Stimulated activated CD4-positive, alpha-beta T cell treated with anti-CD3 and anti-CD28 coated beads, Interleukin-2, amount 100 ng/mL, for 4 hours (primary cell): Measurements from ENCODE around the gene ANKS1B.
"Not testable (repeated sequence)": the region's sequence is repeated elsewhere in the genome, so short reads cannot be mapped to it uniquely, and the experiment has no call there.

Source experiments
- DNase-seq: peaks from one replicate; pipeline ENCODE4 v3.0.0-alpha.2; 2020; ENCODE audit warnings: low read depth

ANKS1B gene

DNA sequence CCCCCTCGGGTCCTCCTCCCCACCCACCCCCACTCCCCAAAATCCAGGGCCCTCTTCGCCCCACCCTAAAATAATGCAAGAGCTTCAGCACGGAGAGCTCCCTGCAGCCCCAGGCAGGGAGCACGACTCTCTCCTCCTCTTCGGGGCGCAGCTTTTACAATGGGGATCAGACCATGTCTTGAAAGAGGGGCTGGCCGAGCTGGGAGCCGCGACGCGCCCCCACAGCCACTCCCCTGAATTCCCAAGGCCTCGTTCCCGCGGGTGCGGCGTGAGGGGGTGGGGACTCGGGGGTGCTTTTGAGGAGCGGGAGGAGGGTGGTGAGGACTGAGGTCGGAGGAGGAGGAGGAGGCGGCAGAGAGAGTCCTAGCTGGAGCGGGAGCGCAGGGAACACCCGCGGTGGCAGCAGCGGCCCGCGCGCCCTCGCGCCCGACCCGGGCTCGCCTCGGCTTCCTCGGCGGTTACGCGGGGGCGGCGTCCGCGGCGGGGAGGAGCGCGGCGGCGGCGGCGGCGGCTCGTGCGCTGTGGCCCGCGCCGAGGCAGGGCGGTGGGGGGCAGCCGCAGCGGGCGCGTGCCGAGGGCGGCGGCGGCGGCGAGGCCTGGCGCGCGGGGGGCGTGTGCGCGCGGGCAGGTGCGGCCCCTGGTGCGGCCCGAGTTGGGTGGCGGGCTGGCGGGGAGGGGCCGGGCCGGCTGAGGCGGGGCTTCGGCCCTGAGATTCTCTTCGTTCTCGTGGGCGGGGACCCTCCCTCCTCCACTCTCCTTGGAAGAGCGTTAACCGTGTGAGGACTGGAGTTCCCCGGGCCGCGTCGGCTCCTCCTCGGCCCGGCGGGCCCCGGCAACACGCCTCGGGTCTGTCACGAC lies at the start of gene ANKS1B:
ANKS1B (minus strand) TSS at position 666 of the 858 bp plus-strand sequence. CDS start 699 bp downstream, outside the sequence.
- no peak for DNase-seq

DNA sequence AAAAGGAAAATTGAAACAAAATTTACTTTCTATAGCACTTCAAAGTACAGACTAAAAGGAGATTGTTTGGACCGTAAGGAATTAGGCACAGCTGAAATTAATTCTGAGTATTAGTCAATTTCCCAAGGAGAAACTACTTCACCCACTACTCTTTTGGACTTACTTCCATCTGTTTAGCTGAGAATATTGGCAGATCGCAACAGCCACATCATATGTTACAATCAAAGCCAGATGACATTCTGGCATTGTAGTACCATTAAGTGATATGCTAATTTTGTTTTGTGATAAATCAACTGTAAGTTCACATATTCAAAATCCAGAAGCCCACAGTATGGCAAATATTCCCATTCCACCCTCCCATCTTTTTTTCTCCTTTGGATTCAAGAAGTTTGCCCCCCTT lies 47.1 kb upstream of the ANKS1B start:
- DNase-seq, result no peak

DNA sequence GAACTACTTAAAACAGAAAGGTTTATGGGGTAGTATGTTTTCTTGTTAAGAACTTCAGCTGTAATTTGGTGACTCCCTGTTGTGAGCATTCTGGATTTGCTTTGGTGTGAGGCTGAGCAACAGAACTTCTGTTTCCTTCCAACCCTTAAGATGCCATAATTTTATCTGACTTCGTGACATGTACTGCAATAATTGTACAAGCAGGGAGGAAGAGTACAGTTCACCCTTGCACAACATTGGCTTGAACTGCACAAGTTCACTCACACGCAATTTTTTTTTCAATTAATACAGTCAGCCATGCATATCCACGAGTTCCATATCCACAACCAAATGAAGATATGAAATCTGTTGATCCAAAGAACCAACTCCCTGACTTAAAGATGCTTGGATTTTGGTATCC lies 42.9 kb upstream of the ANKS1B start:
- no peak for DNase-seq

DNA sequence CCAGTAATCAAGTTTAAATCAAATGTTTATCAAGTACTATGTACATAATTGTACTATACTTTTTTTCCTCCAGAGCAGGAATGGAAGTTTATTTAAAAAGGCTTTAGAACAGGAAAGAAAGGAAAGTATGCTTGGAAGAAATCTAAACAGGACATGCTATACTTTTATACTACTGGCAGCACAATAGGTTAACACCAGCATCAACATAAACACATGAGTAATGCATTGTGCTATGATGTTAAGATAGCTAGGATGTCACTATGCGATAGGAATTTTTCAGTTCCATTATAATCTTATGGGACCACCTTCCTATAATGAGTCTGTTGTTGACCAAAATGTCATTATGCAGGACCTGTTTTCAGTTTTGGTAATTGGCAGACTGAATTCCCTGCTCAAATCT lies 41.5 kb upstream of the ANKS1B start:
- no peak for DNase-seq

- no peak for DNase-seq
Measured at GRCh38 chr12:100024974-100025555, 40.3 kb upstream of the ANKS1B start.

DNA sequence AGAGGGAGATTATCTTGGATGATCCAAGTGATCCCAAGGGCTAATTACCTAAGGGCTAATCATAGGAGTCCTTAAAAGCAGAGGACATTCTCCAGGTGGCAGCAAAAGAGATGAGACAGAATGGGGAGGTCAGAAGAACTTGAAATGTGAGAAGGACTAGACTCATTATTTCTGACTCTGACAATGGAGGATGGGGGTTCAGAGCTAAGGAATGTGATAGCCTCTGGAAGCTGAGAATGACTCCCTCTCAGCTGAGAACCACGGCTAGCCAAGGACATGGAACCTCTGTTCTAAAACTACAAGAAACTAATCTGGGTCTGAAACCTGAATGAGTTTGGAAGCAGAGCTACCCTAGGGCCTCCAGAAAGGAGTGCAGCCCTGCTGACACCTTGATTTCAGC lies 35.6 kb upstream of the ANKS1B start:
- DNase-seq, result no peak

- DNase-seq, result no peak
Measured at GRCh38 chr12:100017056-100017455, 32.3 kb upstream of the ANKS1B start.

DNA sequence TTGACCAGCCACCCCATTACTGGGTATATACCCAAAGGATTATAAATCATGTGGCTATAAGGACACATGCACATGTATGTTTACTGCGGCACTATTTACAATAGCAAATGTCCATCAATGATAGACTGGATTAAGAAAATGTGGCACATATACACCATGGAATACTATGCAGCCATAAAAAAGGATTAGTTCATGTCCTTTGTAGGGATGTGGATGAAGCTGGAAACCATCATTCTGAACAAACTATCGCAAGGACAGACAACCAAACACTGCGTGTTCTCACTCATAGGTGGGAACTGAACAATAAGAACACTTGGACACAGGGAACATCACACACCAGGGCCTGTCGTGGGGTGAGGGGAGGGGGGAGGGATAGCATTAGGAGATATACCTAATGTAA lies 31.6 kb upstream of the ANKS1B start:
- DNase-seq, result not testable (repeated sequence)

GRCh38 chr12:100005846-100006245 lies 21.1 kb upstream of the ANKS1B start:
- not testable (repeated sequence) for DNase-seq

- no peak for DNase-seq
Measured at GRCh38 chr12:99997806-99998205, 13.1 kb upstream of the ANKS1B start.

- DNase-seq, result no peak
Measured at GRCh38 chr12:99996095-99996494, 11.4 kb upstream of the ANKS1B start.

DNA sequence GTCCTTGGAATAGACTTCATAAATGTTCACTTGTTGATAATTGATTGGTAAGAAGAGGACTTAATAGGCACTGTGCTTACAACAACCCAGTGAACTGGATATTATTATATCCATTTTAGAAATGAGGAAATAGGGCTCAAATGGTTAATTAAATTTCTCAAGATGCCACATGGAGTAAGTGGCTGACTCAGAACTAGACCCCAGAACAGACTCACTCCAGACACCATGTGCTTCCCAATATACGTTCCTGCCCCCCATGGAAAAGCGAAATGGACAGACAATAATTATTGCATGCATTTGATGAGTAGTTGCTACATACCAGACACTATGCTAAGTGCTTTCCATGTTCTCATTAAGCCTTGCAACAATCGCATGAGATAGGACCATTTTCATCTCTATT lies 895 bp upstream of the ANKS1B start:
- DNase-seq, result no peak

GRCh38 chr12:99985129-99985570 lies 414 bp upstream of the ANKS1B start:
- DNase-seq, result no peak

- DNase-seq, result no peak
Measured at GRCh38 chr12:99983456-99984258, 1.1 kb downstream of the ANKS1B start.

DNA sequence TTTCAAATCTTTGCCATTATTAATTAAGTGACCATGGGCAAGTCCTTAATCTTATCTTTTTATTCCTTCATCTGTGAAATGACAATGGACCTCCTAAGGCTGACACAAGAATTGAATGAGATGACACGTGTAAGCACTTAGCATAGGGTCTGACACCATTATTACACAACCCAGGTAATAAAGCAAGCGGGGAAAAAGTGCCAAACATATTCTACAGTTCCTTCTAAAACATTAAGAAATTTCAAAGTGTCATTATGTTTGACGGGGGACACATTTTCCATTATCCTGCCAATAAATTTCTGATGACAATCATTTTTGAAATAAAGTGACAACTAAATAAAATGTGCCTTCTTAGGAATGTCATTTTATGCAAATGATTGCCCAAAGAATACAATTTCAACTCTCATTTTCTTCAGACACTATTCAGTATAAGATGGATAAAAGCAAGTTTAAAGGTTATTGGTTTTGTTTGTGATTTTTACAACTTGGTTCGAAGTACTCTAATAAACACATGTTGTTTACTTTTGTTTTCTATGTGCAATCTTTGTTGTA lies 3.0 kb downstream of the ANKS1B start:
- DNase-seq, result no peak

DNA sequence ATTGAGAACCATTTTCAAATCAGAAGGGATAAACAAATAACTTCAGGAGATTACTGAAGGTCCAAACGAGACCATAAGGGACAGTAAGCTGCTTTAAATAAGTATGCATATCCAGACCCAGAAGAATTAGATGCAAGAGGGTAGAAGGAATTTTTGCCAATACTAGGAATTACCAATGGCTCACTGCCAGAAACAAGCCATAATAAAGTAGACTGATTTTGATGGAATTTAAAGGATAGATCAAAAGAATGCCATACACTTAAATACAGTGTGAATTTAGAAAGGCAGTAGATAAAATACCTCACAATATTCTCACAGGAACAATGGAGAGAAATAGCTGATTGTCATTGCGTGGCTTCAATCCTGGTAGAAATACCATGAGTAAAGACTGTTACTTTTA lies 5.3 kb downstream of the ANKS1B start:
- no peak for DNase-seq

DNA sequence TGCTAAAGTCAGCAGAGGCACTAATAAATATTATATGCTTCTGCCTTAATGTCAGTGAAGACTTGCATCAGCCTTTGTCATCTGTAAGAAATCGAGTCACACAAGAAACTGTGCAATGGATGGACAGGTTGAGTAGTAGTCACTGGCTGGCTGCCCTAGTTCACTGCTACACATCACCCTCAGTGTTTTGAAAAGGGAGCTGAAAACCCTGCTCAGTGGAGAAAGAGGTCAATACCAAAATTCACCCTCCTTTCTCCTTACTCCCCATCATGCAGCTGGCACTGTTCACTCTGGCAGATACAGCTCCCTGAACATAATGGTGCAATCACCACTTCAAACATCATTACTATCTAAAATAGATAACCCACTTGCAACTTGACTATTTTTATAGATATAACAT lies 6.6 kb downstream of the ANKS1B start:
- no peak for DNase-seq

- DNase-seq, result no peak
Measured at GRCh38 chr12:99977550-99977949, 7.2 kb downstream of the ANKS1B start.

DNA sequence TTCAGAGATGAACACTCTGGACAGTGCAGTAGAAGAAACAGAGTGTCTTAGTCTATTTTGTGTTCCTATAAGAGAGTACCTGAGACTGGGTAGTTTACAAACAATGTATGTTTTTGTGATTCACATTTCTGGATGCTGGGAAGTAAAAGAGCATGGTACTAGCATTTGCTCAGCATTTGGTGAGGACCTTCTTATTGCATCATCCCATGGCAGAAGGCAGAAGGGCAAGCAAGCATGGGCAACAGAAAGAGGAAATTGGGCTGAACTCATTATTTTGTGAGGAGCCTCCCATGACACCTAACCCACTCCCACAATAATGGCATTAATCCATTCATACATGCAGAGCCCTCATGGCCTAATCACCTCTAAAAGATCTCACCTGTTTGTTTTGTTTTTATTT lies 8.0 kb downstream of the ANKS1B start:
- DNase-seq, result no peak

DNA sequence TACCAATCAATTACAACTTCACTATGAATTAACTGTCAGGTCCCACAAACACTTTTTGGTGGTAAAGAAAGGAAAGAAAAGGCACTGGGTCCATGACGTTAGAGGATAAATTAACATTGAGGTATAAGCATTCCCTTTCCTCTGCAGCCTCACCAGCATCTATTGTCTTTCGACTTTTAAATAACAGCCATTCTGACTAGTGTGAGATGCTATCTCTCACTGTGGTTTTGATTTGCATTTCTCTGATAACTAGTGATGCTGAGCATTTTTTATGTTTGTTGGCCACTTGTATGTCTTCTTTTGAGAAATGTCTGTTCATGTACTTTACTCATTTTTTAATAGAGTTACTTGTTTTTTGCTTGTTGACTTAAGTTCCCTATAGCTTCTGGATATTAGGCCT lies 9.4 kb downstream of the ANKS1B start:
- DNase-seq, result no peak

DNA sequence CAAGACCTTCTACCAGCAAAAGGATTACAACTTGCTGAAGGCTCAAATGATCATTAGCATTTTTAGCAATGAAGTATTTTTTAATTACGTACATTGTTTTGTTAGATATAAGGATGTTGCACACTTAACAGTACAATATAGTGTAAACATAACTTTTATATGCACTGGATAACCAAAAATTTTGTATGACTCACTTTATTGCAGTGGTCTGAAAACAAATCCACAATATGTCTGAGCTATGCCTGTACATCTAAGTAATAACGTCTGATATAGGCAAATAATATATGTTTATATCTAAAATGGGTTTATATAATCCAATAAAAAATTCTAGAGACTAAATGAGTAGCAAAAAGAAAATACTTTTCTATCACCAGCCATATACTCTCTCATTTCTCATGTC lies 10.6 kb downstream of the ANKS1B start:
- no peak for DNase-seq

- DNase-seq, result no peak
Measured at GRCh38 chr12:99966429-99966828, 18.3 kb downstream of the ANKS1B start.

- DNase-seq, result no peak
Measured at GRCh38 chr12:99960311-99960710, 24.4 kb downstream of the ANKS1B start.
